ENCODE data around the gene ENDOV.

Gene ENDOV

GRCh38 chr17:80380555-80381002 is 34.4 kb upstream of the ENDOV start:
- Histone ChIP-seq H3K4me1 (ENCODE audit: insufficient read depth, low read length) (no peaks in the 10 kb centered on the region), H3K27me3 (ENCODE audit: insufficient read depth, low read length) (no peaks in the 10 kb centered on the region), H2AFZ (ENCODE audit: low read depth, low read length) (no peak overlapping the region), H3K9me3 (ENCODE audit: low read length) (no peaks in the 10 kb centered on the region), H3K36me3 (ENCODE audit: insufficient read depth, low read length) (peaks cover 50% of the 10 kb centered on the region), H3K4me3 (ENCODE audit: low read length) (no peak overlapping the region)

GRCh38 chr17:80381416-80381923 is 33.5 kb upstream of the ENDOV start:
- no peak overlapping the region for H3K4me3 ChIP-seq (ENCODE audit: low read length)
- peaks cover 44% of the 10 kb centered on the region for H3K36me3 ChIP-seq (ENCODE audit: insufficient read depth, low read length)
- no peaks in the 10 kb centered on the region for H3K27me3 ChIP-seq (ENCODE audit: insufficient read depth, low read length)
- H3K9me3 ChIP-seq (ENCODE audit: low read length), result no peaks in the 10 kb centered on the region
- H3K4me1 ChIP-seq (ENCODE audit: insufficient read depth, low read length), result no peaks in the 10 kb centered on the region
- no peak overlapping the region for H2AFZ ChIP-seq (ENCODE audit: low read depth, low read length)

DNA sequence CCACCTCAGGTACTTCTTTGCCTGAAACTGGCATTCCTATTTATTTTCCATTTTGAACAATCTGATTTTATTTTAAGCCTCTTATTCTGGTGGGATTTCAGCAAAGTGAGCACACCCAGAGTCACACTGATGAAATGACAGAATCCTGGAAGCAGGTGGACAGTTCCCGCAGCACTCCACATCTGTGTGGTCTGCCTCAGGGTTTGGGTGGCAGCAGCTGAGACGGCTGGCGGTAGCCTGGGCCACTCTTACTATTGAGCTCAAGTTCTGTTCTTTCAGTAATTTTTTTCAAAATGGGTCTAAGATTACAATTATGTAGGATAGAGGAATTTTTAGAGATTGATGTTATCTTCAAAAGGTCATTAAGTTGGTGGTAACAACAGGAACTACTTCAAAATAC is 32.5 kb upstream of the ENDOV start:
- Histone ChIP-seq H3K4me3 (ENCODE audit: low read length) (no peak overlapping the region), H3K36me3 (ENCODE audit: insufficient read depth, low read length) (peaks cover 44% of the 10 kb centered on the region)

DNA sequence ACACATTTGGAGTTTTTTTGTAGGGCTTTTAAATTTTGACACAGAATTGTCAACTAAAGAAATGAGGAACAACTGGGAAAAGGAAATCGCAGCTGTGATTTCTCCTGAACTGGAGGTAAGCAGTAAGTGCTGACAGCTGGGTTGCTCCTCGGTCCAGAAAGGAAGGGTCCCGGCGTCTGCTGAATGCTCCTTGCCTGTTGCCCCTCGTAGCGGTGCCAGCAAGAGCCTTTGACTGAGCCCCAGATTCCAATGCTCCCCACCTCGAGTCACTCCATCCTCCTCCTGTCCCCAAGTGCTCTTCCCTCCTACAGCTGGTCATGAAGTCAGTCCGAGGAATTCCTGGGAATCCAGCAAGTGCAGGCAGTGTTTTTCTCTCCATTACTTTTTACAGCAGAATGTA is 32.0 kb upstream of the ENDOV start:
- Histone ChIP-seq H2AFZ (ENCODE audit: low read depth, low read length) (no peak overlapping the region), H3K27me3 (ENCODE audit: insufficient read depth, low read length) (no peaks in the 10 kb centered on the region), H3K36me3 (ENCODE audit: insufficient read depth, low read length) (peaks cover 40% of the 10 kb centered on the region), H3K9me3 (ENCODE audit: low read length) (no peaks in the 10 kb centered on the region), H3K4me3 (ENCODE audit: low read length) (no peak overlapping the region), H3K4me1 (ENCODE audit: insufficient read depth, low read length) (no peaks in the 10 kb centered on the region)

More for the DNA sequence above, 32.5 kb upstream of the ENDOV start:
- no peaks in the 10 kb centered on the region for H3K4me1 ChIP-seq (ENCODE audit: insufficient read depth, low read length)
- H3K9me3 ChIP-seq (ENCODE audit: low read length), result no peaks in the 10 kb centered on the region
- no peaks in the 10 kb centered on the region for H3K27me3 ChIP-seq (ENCODE audit: insufficient read depth, low read length)
- no peak overlapping the region for H2AFZ ChIP-seq (ENCODE audit: low read depth, low read length)

- Histone ChIP-seq H2AFZ (ENCODE audit: low read depth, low read length) (no peak overlapping the region), H3K4me1 (ENCODE audit: insufficient read depth, low read length) (no peaks in the 10 kb centered on the region), H3K36me3 (ENCODE audit: insufficient read depth, low read length) (peaks cover 50% of the 10 kb centered on the region), H3K27me3 (ENCODE audit: insufficient read depth, low read length) (no peaks in the 10 kb centered on the region), H3K4me3 (ENCODE audit: low read length) (no peak overlapping the region), H3K9me3 (ENCODE audit: low read length) (no peaks in the 10 kb centered on the region)
Observed at GRCh38 chr17:80384078-80384960, 30.6 kb upstream of the ENDOV start.

GRCh38 chr17:80385046-80385445 is 29.9 kb upstream of the ENDOV start:
- H3K36me3 ChIP-seq (ENCODE audit: insufficient read depth, low read length), result peaks cover 46% of the 10 kb centered on the region

GRCh38 chr17:80386341-80386740 is 28.6 kb upstream of the ENDOV start:
- H2AFZ ChIP-seq (ENCODE audit: low read depth, low read length), result no peak overlapping the region
- peaks cover 37% of the 10 kb centered on the region for H3K36me3 ChIP-seq (ENCODE audit: insufficient read depth, low read length)
- H3K27me3 ChIP-seq (ENCODE audit: insufficient read depth, low read length), result no peaks in the 10 kb centered on the region
- H3K9me3 ChIP-seq (ENCODE audit: low read length), result no peaks in the 10 kb centered on the region
- no peak overlapping the region for H3K4me3 ChIP-seq (ENCODE audit: low read length)
- H3K4me1 ChIP-seq (ENCODE audit: insufficient read depth, low read length), result no peaks in the 10 kb centered on the region

More at GRCh38 chr17:80385046-80385445, 29.9 kb upstream of the ENDOV start:
- H2AFZ ChIP-seq (ENCODE audit: low read depth, low read length), result no peak overlapping the region
- H3K9me3 ChIP-seq (ENCODE audit: low read length), result no peaks in the 10 kb centered on the region
- H3K27me3 ChIP-seq (ENCODE audit: insufficient read depth, low read length), result no peaks in the 10 kb centered on the region
- H3K4me1 ChIP-seq (ENCODE audit: insufficient read depth, low read length), result no peaks in the 10 kb centered on the region
- H3K4me3 ChIP-seq (ENCODE audit: low read length), result no peak overlapping the region

DNA sequence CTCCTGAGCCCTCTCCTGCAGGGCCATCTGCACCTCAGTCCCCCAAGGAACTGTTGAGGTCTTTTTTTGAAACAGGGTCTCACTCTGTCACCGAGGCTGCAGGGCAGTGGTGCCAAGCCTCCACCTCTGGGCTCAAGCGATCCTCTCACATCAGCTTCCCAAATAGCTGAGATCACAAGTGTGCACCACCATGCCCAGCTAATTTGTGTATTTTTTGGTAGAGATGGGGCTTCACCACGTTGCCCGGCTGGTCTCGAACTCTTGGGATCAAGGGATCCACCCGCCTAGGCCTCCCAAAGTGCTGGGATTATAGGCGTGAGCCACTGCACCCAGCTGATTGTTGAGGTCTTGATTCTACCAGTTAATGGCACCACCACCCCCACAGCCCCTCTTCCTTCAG is 27.9 kb upstream of the ENDOV start:
- no peaks in the 10 kb centered on the region for H3K4me1 ChIP-seq (ENCODE audit: insufficient read depth, low read length)
- no peaks in the 10 kb centered on the region for H3K27me3 ChIP-seq (ENCODE audit: insufficient read depth, low read length)
- no peak overlapping the region for H3K4me3 ChIP-seq (ENCODE audit: low read length)
- H2AFZ ChIP-seq (ENCODE audit: low read depth, low read length), result no peak overlapping the region
- no peaks in the 10 kb centered on the region for H3K9me3 ChIP-seq (ENCODE audit: low read length)
- peaks cover 31% of the 10 kb centered on the region for H3K36me3 ChIP-seq (ENCODE audit: insufficient read depth, low read length)

DNA sequence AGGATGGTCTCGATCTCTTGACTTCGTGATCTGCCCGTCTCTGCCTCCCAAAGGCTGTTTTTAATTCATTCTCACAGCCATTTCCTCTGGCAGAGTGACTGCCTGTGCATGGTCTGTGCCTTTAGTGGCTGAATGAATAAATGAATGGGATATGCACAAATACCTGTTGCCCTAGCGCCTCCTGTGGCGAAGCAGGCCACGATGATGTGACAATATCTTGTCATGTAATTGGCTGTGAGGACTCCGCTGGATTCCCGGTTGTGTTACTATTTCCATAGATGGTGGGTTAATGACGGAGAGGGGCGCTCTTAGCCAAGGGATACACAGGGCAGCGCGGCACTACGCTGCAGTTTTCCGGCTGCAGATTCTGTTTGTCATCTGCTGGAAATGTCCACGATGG is 26.8 kb upstream of the ENDOV start:
- no peaks in the 10 kb centered on the region for H3K9me3 ChIP-seq (ENCODE audit: low read length)
- H3K27me3 ChIP-seq (ENCODE audit: insufficient read depth, low read length), result no peaks in the 10 kb centered on the region
- no peak overlapping the region for H2AFZ ChIP-seq (ENCODE audit: low read depth, low read length)
- H3K4me3 ChIP-seq (ENCODE audit: low read length), result no peak overlapping the region
- peaks cover 28% of the 10 kb centered on the region for H3K36me3 ChIP-seq (ENCODE audit: insufficient read depth, low read length)
- no peaks in the 10 kb centered on the region for H3K4me1 ChIP-seq (ENCODE audit: insufficient read depth, low read length)

GRCh38 chr17:80388601-80389000 is 26.4 kb upstream of the ENDOV start:
- no peaks in the 10 kb centered on the region for H3K4me1 ChIP-seq (ENCODE audit: insufficient read depth, low read length)
- no peaks in the 10 kb centered on the region for H3K27me3 ChIP-seq (ENCODE audit: insufficient read depth, low read length)
- no peak overlapping the region for H3K4me3 ChIP-seq (ENCODE audit: low read length)
- H2AFZ ChIP-seq (ENCODE audit: low read depth, low read length), result no peak overlapping the region
- peaks cover 28% of the 10 kb centered on the region for H3K36me3 ChIP-seq (ENCODE audit: insufficient read depth, low read length)
- H3K9me3 ChIP-seq (ENCODE audit: low read length), result no peaks in the 10 kb centered on the region

DNA sequence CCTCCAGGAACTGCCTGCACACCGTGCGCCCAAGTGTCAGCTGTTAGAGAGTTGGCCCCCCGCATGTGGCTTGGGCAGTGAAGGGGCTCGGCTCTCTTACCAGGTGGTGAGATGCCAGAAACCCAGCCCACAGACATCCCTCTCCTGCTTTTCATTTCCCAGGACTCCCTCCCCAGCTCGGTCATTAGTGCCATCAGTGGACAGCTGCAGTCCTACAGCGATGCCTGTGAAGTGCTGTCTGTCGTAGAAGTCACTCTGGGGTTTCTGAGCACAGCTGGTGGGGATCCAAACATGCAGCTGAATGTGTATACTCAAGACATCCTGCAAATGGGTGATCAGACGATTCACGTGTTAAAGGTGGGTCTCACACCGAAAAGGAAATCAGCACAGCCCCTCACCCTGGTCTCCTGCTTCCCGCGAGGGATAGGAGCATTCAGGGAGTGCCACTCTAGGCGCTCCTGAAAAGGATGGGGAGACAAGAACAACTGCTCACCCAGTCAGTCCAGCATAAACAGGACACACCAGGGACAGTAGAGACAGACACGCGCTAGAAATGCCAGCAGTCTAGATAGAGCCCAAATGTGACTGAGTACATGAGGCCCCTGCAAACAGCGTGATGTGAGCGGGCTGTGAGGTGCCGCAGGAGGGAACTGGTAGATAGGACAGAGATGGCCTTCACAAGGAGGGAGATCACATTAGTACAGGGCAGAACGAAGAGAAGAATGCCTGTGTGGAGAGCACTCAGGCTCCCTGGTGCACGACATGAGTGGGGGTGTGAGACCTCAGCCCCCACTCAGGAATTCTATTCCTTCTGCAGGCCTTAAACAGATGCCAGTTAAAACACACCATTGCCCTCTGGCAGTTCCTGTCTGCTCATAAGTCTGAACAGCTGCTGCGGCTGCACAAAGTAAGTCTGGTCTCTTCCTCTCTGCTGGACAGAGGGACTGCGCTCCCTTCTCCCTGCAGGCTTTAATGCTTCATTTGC is 25.7 kb upstream of the ENDOV start:
- Histone ChIP-seq H3K4me3 (ENCODE audit: low read length) (no peak overlapping the region), H3K36me3 (ENCODE audit: insufficient read depth, low read length) (peaks cover 28% of the 10 kb centered on the region)

DNA sequence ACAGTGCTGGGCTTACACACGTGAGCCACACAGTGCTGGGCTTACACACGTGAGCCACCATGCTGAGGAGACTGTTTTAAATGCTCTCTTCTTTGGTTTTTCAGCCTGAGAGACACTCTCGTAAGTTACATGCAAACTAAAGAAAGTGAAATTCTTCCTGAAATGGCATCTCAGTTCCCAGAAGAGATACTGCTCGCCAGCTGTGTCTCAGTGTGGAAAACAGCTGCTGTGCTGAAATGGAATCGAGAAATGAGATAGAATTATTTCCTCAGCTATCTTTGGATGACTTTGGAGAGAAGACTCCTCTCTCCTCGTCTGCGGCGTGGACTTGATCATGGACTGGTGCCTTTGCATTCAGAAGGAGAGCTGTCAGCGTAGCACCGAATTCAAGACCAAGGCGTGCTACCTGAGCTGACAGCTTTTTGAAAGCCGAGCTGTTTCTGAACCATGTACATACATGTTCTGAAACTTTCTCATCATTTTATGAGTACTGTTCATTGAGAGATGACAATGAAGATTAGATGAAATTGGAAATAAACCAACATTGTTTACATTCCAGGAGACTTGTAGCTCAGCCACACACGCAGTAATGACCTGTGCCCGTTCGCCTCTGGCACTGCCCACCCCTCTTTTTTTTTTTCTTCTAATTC is 21.6 kb upstream of the ENDOV start:
- Histone ChIP-seq H3K4me1 (ENCODE audit: insufficient read depth, low read length) (peaks cover 14% of the 10 kb centered on the region), H3K9me3 (ENCODE audit: low read length) (no peaks in the 10 kb centered on the region), H2AFZ (ENCODE audit: low read depth, low read length) (no peak overlapping the region), H3K27me3 (ENCODE audit: insufficient read depth, low read length) (no peaks in the 10 kb centered on the region), H3K4me3 (ENCODE audit: low read length) (no peak overlapping the region), H3K36me3 (ENCODE audit: insufficient read depth, low read length) (peaks cover 12% of the 10 kb centered on the region)

More for the DNA sequence above, 25.7 kb upstream of the ENDOV start:
- Histone ChIP-seq H3K4me1 (ENCODE audit: insufficient read depth, low read length) (no peaks in the 10 kb centered on the region), H3K9me3 (ENCODE audit: low read length) (no peaks in the 10 kb centered on the region), H3K27me3 (ENCODE audit: insufficient read depth, low read length) (no peaks in the 10 kb centered on the region), H2AFZ (ENCODE audit: low read depth, low read length) (no peak overlapping the region)
